GM18502 (cell line): ENCODE data around the gene GALNT15.

Experiments used
- ATAC-seq: cut with Tn5 transposase; IDR thresholded peaks from one replicate; pipeline ENCODE4 v1.9.1; 2021; ENCODE audit warnings: mild to moderate bottlenecking; ENCODE audit not compliant: unreplicated experiment, poor library complexity

Gene GALNT15

DNA sequence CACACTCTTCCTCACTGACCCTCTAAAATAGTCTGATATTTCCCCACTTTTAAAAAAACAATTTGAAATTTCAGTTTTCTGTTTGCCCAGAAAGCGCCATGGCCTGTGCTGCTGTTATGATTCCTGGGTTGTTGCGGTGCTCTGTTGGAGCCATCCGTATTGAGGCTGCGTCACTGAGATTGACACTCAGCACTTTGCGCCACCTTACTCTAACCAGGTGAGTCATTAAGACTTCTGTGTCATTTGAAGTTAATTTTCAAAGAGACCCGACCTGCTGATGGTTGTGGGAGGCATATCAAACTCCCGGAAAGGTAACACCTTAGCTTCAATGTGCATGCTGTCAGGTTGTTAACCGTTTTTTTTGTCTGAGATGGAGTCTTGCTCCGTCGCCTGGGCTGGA is 96.4 kb downstream of the GALNT15 start:
- ATAC-seq: no peak

DNA sequence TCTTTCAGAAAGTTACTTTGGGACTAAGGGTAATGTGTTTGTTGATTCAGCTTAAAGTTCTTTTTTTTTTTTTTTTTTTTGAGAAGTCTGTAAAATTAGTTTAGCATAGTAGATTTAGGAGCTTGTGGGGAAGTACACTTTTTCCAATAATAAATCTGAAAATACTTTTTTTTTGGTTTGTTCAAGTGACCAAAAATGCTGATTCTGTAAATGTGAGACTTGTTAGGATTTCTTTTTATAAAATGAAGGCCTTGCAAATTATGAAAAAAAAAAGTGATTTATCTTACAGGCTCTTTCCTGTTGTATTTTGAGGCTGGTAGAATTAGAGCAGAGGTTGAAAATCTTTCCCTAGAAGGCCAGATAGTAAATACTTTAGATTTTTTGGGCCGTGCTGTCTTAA is 98.1 kb downstream of the GALNT15 start:
- no peak for ATAC-seq

DNA sequence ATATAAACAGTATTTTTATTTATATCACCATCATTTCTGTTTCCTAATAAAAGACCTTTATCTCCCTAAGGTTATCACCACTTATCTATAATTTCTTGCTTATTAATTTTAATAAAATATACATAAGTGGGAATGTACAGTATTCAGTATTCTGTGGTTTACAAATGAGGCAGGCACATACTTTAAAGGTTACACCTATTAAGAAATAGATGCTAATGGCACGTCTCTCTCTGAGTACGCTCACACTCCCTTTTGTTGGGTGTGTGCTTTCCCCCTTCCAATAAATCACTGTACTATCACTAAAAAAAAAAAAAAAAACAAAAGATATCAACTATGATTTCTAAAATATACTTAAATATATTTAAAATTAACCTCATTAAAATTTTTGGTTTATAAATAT is 99.4 kb downstream of the GALNT15 start:
- ATAC-seq: no peak

DNA sequence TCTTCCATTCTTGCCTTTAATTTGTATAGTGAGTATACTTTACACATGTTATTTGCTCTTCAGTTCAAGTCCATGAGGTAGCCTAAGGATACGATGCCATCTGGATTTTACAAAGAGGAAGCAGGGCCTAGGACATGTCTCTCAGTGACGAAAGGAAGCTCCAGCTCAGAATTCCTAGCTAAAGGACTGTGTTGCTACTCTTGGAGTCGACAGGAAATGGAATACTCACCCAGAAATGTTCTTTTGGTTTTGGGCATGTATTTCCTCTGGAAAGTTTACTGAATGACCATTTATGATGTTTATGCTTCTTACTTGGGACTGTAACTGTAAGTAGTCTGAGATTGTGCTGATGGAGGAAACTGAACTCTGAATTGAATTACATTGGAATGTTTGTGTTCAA is 103.0 kb downstream of the GALNT15 start:
- no peak for ATAC-seq

DNA sequence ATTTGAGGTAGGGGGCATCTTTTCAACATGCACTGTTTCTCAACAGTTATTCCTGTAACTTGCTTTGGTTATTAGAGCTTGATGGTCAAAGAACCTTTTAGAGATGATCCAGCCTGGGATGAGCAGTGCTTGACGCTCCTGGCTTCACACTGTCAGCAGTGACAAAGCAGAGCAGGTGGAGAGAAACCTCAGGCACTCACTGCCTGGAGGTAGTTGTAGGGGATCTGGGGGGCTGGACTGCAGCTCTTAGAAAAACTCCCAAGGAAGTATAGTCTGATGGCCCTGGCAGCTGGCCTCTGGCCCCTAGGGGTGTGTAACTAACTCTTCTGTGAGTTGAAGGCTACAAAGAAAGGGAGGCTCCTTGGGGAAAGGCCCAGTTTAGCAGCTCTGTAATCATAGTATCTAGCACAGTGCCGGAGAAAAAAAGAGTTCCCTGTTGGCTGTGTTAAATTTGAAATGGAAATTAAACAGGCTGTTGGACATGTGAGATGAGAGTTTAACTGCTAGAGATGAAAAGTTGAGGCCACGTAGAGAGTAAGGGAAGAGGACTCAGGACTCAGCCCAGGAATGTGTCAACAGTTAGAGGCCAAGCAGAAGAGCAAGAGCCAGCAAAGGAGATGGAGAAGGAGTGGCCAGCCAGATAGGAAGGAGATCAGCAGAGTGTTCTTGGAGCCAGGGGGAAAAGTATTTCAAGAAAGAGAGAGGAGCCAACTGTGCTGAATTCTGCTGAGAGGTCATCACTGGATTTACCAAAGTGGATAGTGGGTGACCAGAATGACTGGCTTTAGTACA is 104.7 kb downstream of the GALNT15 start:
- no peak for ATAC-seq

DNA sequence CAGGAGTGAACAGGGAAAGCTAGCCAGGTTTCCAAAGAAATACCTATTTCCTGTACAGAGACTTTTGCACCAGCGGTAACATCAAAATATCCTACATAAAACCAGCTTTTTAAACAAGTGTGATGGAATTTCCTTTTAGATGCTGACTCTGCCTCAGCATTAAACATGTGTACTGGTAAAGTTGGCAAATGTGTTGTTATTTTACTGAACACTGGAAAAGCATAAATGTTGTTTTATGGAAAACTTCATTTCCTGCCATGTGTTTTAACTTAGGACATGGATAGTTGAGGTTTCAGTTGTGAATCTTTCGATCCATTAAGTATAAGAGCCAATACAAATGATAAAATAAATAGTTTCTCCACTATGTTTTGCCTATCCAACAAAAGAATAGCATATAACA is 106.2 kb downstream of the GALNT15 start:
- ATAC-seq: no peak
